ENCODE results near the gene NSG1. TPM values are rescaled to one million over a fixed set of nuclear protein-coding genes. Genes with fewer than 3 reads are reported as not detected.

The NSG1 gene
- total RNA-seq, 1 experiment from 2014 or later, result 1.3 TPM

DNA sequence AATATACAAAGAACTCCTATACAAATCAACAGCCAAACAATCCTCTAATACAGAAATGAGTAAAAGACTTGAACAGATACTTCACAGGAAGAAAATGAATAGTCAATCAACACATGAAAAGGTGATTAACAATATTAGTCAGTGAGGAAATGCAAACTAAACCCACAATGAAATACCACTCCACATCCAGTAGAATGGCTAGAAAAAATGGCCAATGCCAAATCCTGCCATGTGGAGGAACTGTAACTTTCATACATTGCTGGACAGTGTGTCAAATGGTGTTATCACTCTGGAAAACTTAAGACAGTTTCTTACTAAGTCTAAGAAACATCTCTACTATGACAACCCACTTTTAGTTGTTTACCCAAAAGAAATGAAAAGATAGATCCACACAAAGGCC, 59.5 kb downstream of the NSG1 start:
- ChIA-PET POLR2A (ENCODE audit: low non-redundant PET) (no interaction called here), CTCF (no interaction called here)
- H3K36me3 ChIP-seq (ENCODE audit: insufficient read depth, low read length, poor library complexity, severe bottlenecking), result no peaks in the 10 kb centered on the region
- TF ChIP-seq, protein P1, sequence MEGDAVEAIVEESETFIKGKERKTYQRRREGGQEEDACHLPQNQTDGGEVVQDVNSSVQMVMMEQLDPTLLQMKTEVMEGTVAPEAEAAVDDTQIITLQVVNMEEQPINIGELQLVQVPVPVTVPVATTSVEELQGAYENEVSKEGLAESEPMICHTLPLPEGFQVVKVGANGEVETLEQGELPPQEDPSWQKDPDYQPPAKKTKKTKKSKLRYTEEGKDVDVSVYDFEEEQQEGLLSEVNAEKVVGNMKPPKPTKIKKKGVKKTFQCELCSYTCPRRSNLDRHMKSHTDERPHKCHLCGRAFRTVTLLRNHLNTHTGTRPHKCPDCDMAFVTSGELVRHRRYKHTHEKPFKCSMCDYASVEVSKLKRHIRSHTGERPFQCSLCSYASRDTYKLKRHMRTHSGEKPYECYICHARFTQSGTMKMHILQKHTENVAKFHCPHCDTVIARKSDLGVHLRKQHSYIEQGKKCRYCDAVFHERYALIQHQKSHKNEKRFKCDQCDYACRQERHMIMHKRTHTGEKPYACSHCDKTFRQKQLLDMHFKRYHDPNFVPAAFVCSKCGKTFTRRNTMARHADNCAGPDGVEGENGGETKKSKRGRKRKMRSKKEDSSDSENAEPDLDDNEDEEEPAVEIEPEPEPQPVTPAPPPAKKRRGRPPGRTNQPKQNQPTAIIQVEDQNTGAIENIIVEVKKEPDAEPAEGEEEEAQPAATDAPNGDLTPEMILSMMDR (conservative IDR thresholded peaks at IDR 0.05; ENCODE audit: low read depth, low read length), result no peak
- no peak for TF ChIP-seq EZH2 (IDR thresholded peaks at IDR 0.05; ENCODE audit: borderline replicate concordance, low read depth, low read length, poor library complexity, severe bottlenecking)
- no TSS peak for BruUV-seq (replicated peaks)
- intact Hi-C loops (cut with micrococcal nuclease; ENCODE audit: unreplicated experiment), result no loop called here
- H3K27ac ChIP-seq (ENCODE audit: low read depth, low read length, poor library complexity, severe bottlenecking), result no peak overlapping the region
- no peaks in the 10 kb centered on the region for H3K4me1 ChIP-seq (ENCODE audit: insufficient read depth, low read length, poor library complexity, severe bottlenecking)
- DNase-seq (ENCODE audit: low spot score), result no peak
- H3K9me3 ChIP-seq (ENCODE audit: low read depth, low read length, poor library complexity, severe bottlenecking), result no peaks in the 10 kb centered on the region
- no peaks in the 10 kb centered on the region for H3K27me3 ChIP-seq (replicated peaks; ENCODE audit: insufficient read depth, low read depth, low read length, poor library complexity)
- no peak overlapping the region for H3K4me3 ChIP-seq (ENCODE audit: low read depth, low read length, poor library complexity, severe bottlenecking)

DNA sequence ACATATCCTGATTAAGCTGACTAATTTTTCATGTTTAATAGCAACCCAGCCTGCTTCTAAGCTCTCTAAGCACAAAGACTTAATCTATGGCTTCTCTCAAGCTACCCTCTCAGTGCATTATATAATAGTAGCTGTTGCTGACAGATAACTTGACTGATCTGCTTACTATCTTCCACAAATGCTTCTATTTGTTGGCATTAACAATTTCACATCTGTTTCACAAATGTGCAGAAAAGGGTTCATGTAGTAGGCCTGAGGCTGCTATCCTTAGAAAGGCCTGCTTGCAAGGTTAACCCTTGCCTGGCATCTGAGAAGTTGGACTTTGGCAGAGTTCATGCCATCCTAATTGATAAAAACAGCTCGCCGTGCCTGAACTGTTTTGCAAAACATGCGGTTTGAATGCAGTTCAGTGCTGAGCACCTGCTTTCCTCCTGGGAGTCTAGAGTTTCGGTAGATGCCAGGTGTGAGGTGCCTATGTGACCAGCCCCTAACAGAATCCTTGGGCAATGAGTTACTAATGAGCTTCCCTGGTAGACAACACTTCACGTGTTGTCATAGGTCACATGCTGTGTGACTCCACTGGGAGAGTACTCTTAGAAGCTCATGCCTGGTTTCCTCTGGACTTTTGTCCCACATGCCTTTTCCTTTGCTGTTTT, 68.4 kb downstream of the NSG1 start:
- BruUV-seq (replicated peaks), result no TSS peak
- intact Hi-C loops (cut with micrococcal nuclease; ENCODE audit: unreplicated experiment), result no loop called here
- ChIA-PET POLR2A (ENCODE audit: low non-redundant PET) (no interaction called here), CTCF (no interaction called here)
- Histone ChIP-seq H3K36me3 (ENCODE audit: insufficient read depth, low read length, poor library complexity, severe bottlenecking) (peaks cover 6% of the 10 kb centered on the region), H3K27ac (ENCODE audit: low read depth, low read length, poor library complexity, severe bottlenecking) (no peak overlapping the region), H3K4me1 (ENCODE audit: insufficient read depth, low read length, poor library complexity, severe bottlenecking) (no peaks in the 10 kb centered on the region), H3K4me3 (ENCODE audit: low read depth, low read length, poor library complexity, severe bottlenecking) (no peak overlapping the region), H3K9me3 (ENCODE audit: low read depth, low read length, poor library complexity, severe bottlenecking) (no peaks in the 10 kb centered on the region), H3K27me3 (replicated peaks; ENCODE audit: insufficient read depth, low read depth, low read length, poor library complexity) (no peaks in the 10 kb centered on the region)
- DNase-seq (ENCODE audit: low spot score), result no peak
- TF ChIP-seq, protein P1 (conservative IDR thresholded peaks at IDR 0.05; ENCODE audit: low read depth, low read length), result no peak
- TF ChIP-seq EZH2 (IDR thresholded peaks at IDR 0.05; ENCODE audit: borderline replicate concordance, low read depth, low read length, poor library complexity, severe bottlenecking), result no peak

DNA sequence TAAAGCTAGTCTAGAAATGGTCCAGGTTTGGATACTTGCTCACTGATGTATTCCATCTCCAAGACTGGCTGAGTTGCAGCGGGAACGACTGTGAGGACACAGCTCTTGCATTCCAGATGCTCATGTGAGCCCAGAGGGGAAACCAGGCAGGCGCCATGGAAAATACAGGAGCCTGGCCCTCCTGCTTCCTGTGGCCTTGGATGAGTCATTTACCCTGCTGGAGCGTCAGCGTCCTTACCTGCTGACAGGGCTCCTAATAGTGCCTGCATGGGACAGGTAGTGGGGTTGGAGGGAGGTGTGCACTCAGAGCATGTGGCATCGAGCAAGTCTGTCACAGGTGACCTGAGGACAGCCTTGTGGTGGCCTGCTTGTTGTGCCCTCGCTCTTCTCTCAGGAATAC, 69.4 kb downstream of the NSG1 start:
- H3K36me3 ChIP-seq (ENCODE audit: insufficient read depth, low read length, poor library complexity, severe bottlenecking), result peaks cover 6% of the 10 kb centered on the region
- BruUV-seq (replicated peaks), result no TSS peak
- H3K4me3 ChIP-seq (ENCODE audit: low read depth, low read length, poor library complexity, severe bottlenecking), result no peak overlapping the region
- no peaks in the 10 kb centered on the region for H3K9me3 ChIP-seq (ENCODE audit: low read depth, low read length, poor library complexity, severe bottlenecking)
- CTCF ChIA-PET, result no interaction called here
- H3K27ac ChIP-seq (ENCODE audit: low read depth, low read length, poor library complexity, severe bottlenecking), result no peak overlapping the region
- TF ChIP-seq EZH2 (IDR thresholded peaks at IDR 0.05; ENCODE audit: borderline replicate concordance, low read depth, low read length, poor library complexity, severe bottlenecking), result no peak
- TF ChIP-seq, protein P1 (conservative IDR thresholded peaks at IDR 0.05; ENCODE audit: low read depth, low read length), result no peak
- intact Hi-C loops (cut with micrococcal nuclease; ENCODE audit: unreplicated experiment), result no loop called here
- POLR2A ChIA-PET (ENCODE audit: low non-redundant PET), result no interaction called here
- DNase-seq (ENCODE audit: low spot score), result no peak
- no peaks in the 10 kb centered on the region for H3K27me3 ChIP-seq (replicated peaks; ENCODE audit: insufficient read depth, low read depth, low read length, poor library complexity)
- no peaks in the 10 kb centered on the region for H3K4me1 ChIP-seq (ENCODE audit: insufficient read depth, low read length, poor library complexity, severe bottlenecking)

Measured in A673 (cell line).